IPS-18a (cell line): Measurements from ENCODE around the gene POLRMT.

Source experiments
- H3K27ac ChIP-seq: one replicate; pipeline ENCODE4 v1.5.1; 2013; ENCODE audit warnings: low read length
- H3K27me3 ChIP-seq: one replicate; pipeline ENCODE4 v1.6.1; 2013; ENCODE audit warnings: mild to moderate bottlenecking, low read length; ENCODE audit not compliant: control insufficient read depth, insufficient read depth
- H3K36me3 ChIP-seq: one replicate; pipeline ENCODE4 v1.6.1; 2013; ENCODE audit warnings: low read depth, low read length; ENCODE audit not compliant: control insufficient read depth
- H3K4me1 ChIP-seq: one replicate; pipeline ENCODE4 v1.6.1; 2013; ENCODE audit warnings: low read depth, low read length; ENCODE audit not compliant: control insufficient read depth
- H3K4me3 ChIP-seq: one replicate; pipeline ENCODE4 v1.5.1; 2013; ENCODE audit warnings: low read length
- H3K9ac ChIP-seq: one replicate; pipeline ENCODE4 v1.6.1; 2013; ENCODE audit warnings: mild to moderate bottlenecking, low read length, moderate library complexity
- H3K9me3 ChIP-seq: one replicate; pipeline ENCODE4 v1.6.1; 2013; ENCODE audit warnings: low read depth, low read length; ENCODE audit not compliant: control insufficient read depth

POLRMT gene

GRCh38 chr19:618674-619285 is 14.6 kb downstream of the POLRMT start:
- H3K9me3 ChIP-seq = no peaks in the 10 kb centered on the region
- peaks cover 20% of the 10 kb centered on the region for H3K36me3 ChIP-seq

GRCh38 chr19:618247-618619 is 15.1 kb downstream of the POLRMT start:
- Histone ChIP-seq H3K27me3 (no peaks in the 10 kb centered on the region), H3K9me3 (no peaks in the 10 kb centered on the region), H3K27ac (no peak overlapping the region), H3K36me3 (peaks cover 20% of the 10 kb centered on the region), H3K4me3 (no peak overlapping the region), H3K4me1 (no peaks in the 10 kb centered on the region), H3K9ac (no peak overlapping the region)

More at GRCh38 chr19:618674-619285, 14.6 kb downstream of the POLRMT start:
- Histone ChIP-seq H3K9ac (no peak overlapping the region), H3K27ac (no peak overlapping the region), H3K27me3 (no peaks in the 10 kb centered on the region), H3K4me1 (no peaks in the 10 kb centered on the region), H3K4me3 (no peak overlapping the region)

- Histone ChIP-seq H3K27me3 (no peaks in the 10 kb centered on the region), H3K4me3 (no peak overlapping the region), H3K9ac (no peak overlapping the region), H3K9me3 (no peaks in the 10 kb centered on the region), H3K4me1 (no peaks in the 10 kb centered on the region), H3K27ac (no peak overlapping the region), H3K36me3 (peaks cover 20% of the 10 kb centered on the region)
Measured at GRCh38 chr19:617551-618246, 15.6 kb downstream of the POLRMT start.

GRCh38 chr19:616747-617526 is 16.4 kb downstream of the POLRMT start:
- no peaks in the 10 kb centered on the region for H3K9me3 ChIP-seq
- no peaks in the 10 kb centered on the region for H3K4me1 ChIP-seq
- H3K9ac ChIP-seq = no peak overlapping the region
- no peak overlapping the region for H3K27ac ChIP-seq
- peaks cover 20% of the 10 kb centered on the region for H3K36me3 ChIP-seq
- no peaks in the 10 kb centered on the region for H3K27me3 ChIP-seq
- no peak overlapping the region for H3K4me3 ChIP-seq

- no peaks in the 10 kb centered on the region for H3K27me3 ChIP-seq
- no peak overlapping the region for H3K4me3 ChIP-seq
- H3K9ac ChIP-seq = no peak overlapping the region
- H3K4me1 ChIP-seq = no peaks in the 10 kb centered on the region
- H3K36me3 ChIP-seq = peaks cover 20% of the 10 kb centered on the region
- no peaks in the 10 kb centered on the region for H3K9me3 ChIP-seq
- no peak overlapping the region for H3K27ac ChIP-seq
Measured at GRCh38 chr19:616062-616700, 17.2 kb downstream of the POLRMT start.

GRCh38 chr19:615619-616018 is 17.7 kb downstream of the POLRMT start:
- Histone ChIP-seq H3K4me1 (no peaks in the 10 kb centered on the region), H3K36me3 (peaks cover 20% of the 10 kb centered on the region), H3K27me3 (no peaks in the 10 kb centered on the region), H3K27ac (no peak overlapping the region), H3K9ac (no peak overlapping the region), H3K9me3 (no peaks in the 10 kb centered on the region), H3K4me3 (no peak overlapping the region)

- Histone ChIP-seq H3K27me3 (no peaks in the 10 kb centered on the region), H3K4me3 (no peak overlapping the region), H3K4me1 (no peaks in the 10 kb centered on the region), H3K9ac (no peak overlapping the region), H3K27ac (no peak overlapping the region), H3K9me3 (no peaks in the 10 kb centered on the region), H3K36me3 (peaks cover 10% of the 10 kb centered on the region)
Measured at GRCh38 chr19:613732-614567, 19.4 kb downstream of the POLRMT start.

- no peaks in the 10 kb centered on the region for H3K27me3 ChIP-seq
- H3K27ac ChIP-seq = no peak overlapping the region
- H3K4me3 ChIP-seq = no peak overlapping the region
- H3K9me3 ChIP-seq = no peaks in the 10 kb centered on the region
- no peak overlapping the region for H3K9ac ChIP-seq
- H3K36me3 ChIP-seq = peaks cover 6% of the 10 kb centered on the region
- no peaks in the 10 kb centered on the region for H3K4me1 ChIP-seq
Measured at GRCh38 chr19:612941-613340, 20.4 kb downstream of the POLRMT start.

- Histone ChIP-seq H3K4me1 (no peaks in the 10 kb centered on the region), H3K4me3 (no peak overlapping the region), H3K36me3 (peaks cover 6% of the 10 kb centered on the region), H3K9ac (no peak overlapping the region), H3K27ac (no peak overlapping the region), H3K9me3 (no peaks in the 10 kb centered on the region), H3K27me3 (no peaks in the 10 kb centered on the region)
Measured at GRCh38 chr19:611481-611868, 21.9 kb downstream of the POLRMT start.

GRCh38 chr19:610801-611480 is 22.4 kb downstream of the POLRMT start:
- Histone ChIP-seq H3K4me1 (no peaks in the 10 kb centered on the region), H3K4me3 (no peak overlapping the region), H3K36me3 (peaks cover 6% of the 10 kb centered on the region), H3K9ac (no peak overlapping the region), H3K9me3 (no peaks in the 10 kb centered on the region), H3K27me3 (no peaks in the 10 kb centered on the region), H3K27ac (no peak overlapping the region)
